HG03521 (cell line): ENCODE data around the gene GABRG2.

Experiments
- ATAC-seq: cut with Tn5 transposase; IDR thresholded peaks from one replicate; pipeline ENCODE4 v1.9.1; 2021; ENCODE audit warnings: mild to moderate bottlenecking, moderate library complexity; ENCODE audit not compliant: unreplicated experiment

The GABRG2 gene

GRCh38 chr5:162189719-162190118 lies 122.1 kb downstream of the GABRG2 start:
- no peak for ATAC-seq

GRCh38 chr5:162193012-162193411 lies 125.4 kb downstream of the GABRG2 start:
- ATAC-seq: no peak

- ATAC-seq: no peak
Measured at GRCh38 chr5:162196351-162196750, 128.8 kb downstream of the GABRG2 start.

GRCh38 chr5:162202285-162202880 lies 134.8 kb downstream of the GABRG2 start:
- no peak for ATAC-seq
